G401 (cell line): ENCODE measurements around the gene PTPRT. TPM values are rescaled to one million over a fixed set of nuclear protein-coding genes. Genes with fewer than 3 reads are reported as not detected.

Experiments
- DNase-seq: peaks from one replicate; pipeline ENCODE4 v3.0.0-alpha.2; 2015; ENCODE audit warnings: low spot score
- in situ Hi-C: cut with HindIII; loops from 2 replicates; pipeline ENCODE4 v1.10.0; 2016; ENCODE audit warnings: low sequenced_read_pairs, mixed read lengths
- total RNA-seq: library from RNA; depleted of rRNA; stranded (reverse); fragments of >200 nt; shearing (Covaris generic); gene quantifications from 2 replicates; pipeline ENCODE4 v1.2.3, GENCODE V29; 2014

PTPRT gene
- total RNA-seq, 1 experiment from 2014 or later: under 0.01 TPM

- in situ Hi-C loops: no loop called here
- no peak for DNase-seq
These were observed 1087.7 kb downstream of the PTPRT start for GRCh38 chr20:42102000-42102399.

GRCh38 chr20:42100137-42100704, 1089.5 kb downstream of the PTPRT start:
- in situ Hi-C loops: no loop called here
- no peak for DNase-seq

- no peak for DNase-seq
- in situ Hi-C loops: no loop called here
These were observed 1090.6 kb downstream of the PTPRT start for GRCh38 chr20:42099101-42099500.

GRCh38 chr20:42098418-42098817, 1091.3 kb downstream of the PTPRT start:
- in situ Hi-C loops: no loop called here
- no peak for DNase-seq

- in situ Hi-C loops: no loop called here
- DNase-seq: no peak
These were observed 1092.0 kb downstream of the PTPRT start for GRCh38 chr20:42097741-42098140.

- in situ Hi-C loops: no loop called here
These were observed 1094.5 kb downstream of the PTPRT start for GRCh38 chr20:42095221-42095620.

GRCh38 chr20:42093542-42094440, 1095.9 kb downstream of the PTPRT start:
- in situ Hi-C loops: no loop called here
- no peak for DNase-seq

More at GRCh38 chr20:42095221-42095620, 1094.5 kb downstream of the PTPRT start:
- no peak for DNase-seq

- in situ Hi-C loops: no loop called here
- no peak for DNase-seq
These were observed 1096.7 kb downstream of the PTPRT start for GRCh38 chr20:42093041-42093440.

- in situ Hi-C loops: no loop called here
- no peak for DNase-seq
These were observed 1104.3 kb downstream of the PTPRT start for GRCh38 chr20:42085366-42085765.

GRCh38 chr20:42083280-42083679, 1106.4 kb downstream of the PTPRT start:
- in situ Hi-C loops: no loop called here
- DNase-seq: no peak

GRCh38 chr20:42082611-42083010, 1107.1 kb downstream of the PTPRT start:
- in situ Hi-C loops: no loop called here
- DNase-seq: no peak

GRCh38 chr20:42080956-42081355, 1108.8 kb downstream of the PTPRT start:
- no peak for DNase-seq
- in situ Hi-C loops: no loop called here

- DNase-seq: no peak
- in situ Hi-C loops: no loop called here
These were observed 1114.8 kb downstream of the PTPRT start for GRCh38 chr20:42074944-42075343.

GRCh38 chr20:42067596-42067995, 1122.1 kb downstream of the PTPRT start:
- no peak for DNase-seq
- in situ Hi-C loops: no loop called here

GRCh38 chr20:42067174-42067573, 1122.5 kb downstream of the PTPRT start:
- DNase-seq: no peak
- in situ Hi-C loops: no loop called here

GRCh38 chr20:42063141-42063540, 1126.6 kb downstream of the PTPRT start:
- in situ Hi-C loops: no loop called here
- DNase-seq: no peak

- no peak for DNase-seq
- in situ Hi-C loops: no loop called here
These were observed 1136.4 kb downstream of the PTPRT start for GRCh38 chr20:42053350-42053749.

- no peak for DNase-seq
- in situ Hi-C loops: no loop called here
These were observed 1137.8 kb downstream of the PTPRT start for GRCh38 chr20:42051921-42052320.

- DNase-seq: no peak
- in situ Hi-C loops: no loop called here
These were observed 1143.2 kb downstream of the PTPRT start for GRCh38 chr20:42046371-42047085.

GRCh38 chr20:42043921-42044320, 1145.8 kb downstream of the PTPRT start:
- in situ Hi-C loops: no loop called here
- no peak for DNase-seq
